Heart left ventricle (tissue), 13 donors: Measurements from ENCODE around the gene COX7B.

Source experiments
- CTCF ChIP-seq, 12 donors: fragments of 200-600 bp; sonication (generic) in 4 of 12; IDR thresholded peaks; one replicate each; pipeline versions ENCODE4 v1.5.0 to v1.8.0; 2018 to 2022; ENCODE audit warnings: antibody characterized with exemption in 12 of 12, mild to moderate bottlenecking in 5 of 12
- POLR2A ChIP-seq, 2 donors: fragments of 450-650 bp; IDR thresholded peaks; one replicate each; pipeline ENCODE4 v1.6.1; 2017; ENCODE audit warnings: antibody characterized with exemption in 2 of 2, mild to moderate bottlenecking in 2 of 2, moderate library complexity in 2 of 2
- donor health status: ischemic (EF 13 %, LVEDD 7.1; RV severe dilation, severe dysfunction).
- donor health status: DM: no; HTN: yes; CAD: no.
- donor health status: DM: no; HTN: no; CAD: no.
- donor health status: ischemic (EF 25% LVEDD 6.9; RV normal size, moderate dysfunction).
- donor health status: ischemic (EF 25% LVEDD 5.7; RV mildly dilated, moderate dysfunction).
- donor health status: ischemic (EF 35%, LVEDD 5.7; RV mildly dilated, moderate dysfunction).
- donor health status: nonischemic (EF 11% LVEDD 7.7; RV severe dilation, severe dysfunction).
- donor health status: DM: yes; HTN: yes; CAD: no.
- donor health status: PGD.
- donor health status: ischemic (EF 29% LVEDD 5.4; RV normal size, mild dysfunction).
- donor health status: nonischemic (EF 23%, LVEDD 6.1; RV moderate dilation, normal function).

DNA sequence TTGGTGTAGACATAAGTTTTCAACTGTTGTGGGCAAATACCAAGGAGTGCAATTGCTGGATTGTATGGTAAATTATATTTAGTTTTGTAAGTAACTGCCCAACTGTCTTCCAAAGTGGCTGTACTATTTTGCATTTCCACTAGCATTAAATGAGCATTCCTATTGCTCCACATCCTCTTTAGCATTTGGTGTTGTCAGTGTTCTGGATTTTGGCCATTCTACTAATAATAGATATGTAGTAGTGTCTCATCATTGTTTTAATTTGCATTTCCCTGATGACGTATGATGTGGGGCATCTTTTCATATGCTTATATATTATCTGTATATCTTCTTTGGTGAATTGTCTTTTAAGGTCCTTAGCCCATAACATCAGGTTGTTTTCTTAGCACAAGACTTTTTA lies 52.9 kb downstream of the COX7B start:
- TF ChIP-seq CTCF (IDR thresholded peaks at IDR 0.05) = no peak
- TF ChIP-seq POLR2A (IDR thresholded peaks at IDR 0.05) = no peak
